SW 1271 (cell line): ENCODE results near the gene TJAP1.

ENCODE experiments used
- DNase-seq, 2 experiments: peaks; one replicate each; lab custom pipeline; 2025; lab: John Stamatoyannopoulos, UW

TJAP1 gene, protein sequence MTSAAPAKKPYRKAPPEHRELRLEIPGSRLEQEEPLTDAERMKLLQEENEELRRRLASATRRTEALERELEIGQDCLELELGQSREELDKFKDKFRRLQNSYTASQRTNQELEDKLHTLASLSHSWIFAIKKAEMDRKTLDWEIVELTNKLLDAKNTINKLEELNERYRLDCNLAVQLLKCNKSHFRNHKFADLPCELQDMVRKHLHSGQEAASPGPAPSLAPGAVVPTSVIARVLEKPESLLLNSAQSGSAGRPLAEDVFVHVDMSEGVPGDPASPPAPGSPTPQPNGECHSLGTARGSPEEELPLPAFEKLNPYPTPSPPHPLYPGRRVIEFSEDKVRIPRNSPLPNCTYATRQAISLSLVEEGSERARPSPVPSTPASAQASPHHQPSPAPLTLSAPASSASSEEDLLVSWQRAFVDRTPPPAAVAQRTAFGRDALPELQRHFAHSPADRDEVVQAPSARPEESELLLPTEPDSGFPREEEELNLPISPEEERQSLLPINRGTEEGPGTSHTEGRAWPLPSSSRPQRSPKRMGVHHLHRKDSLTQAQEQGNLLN

DNA sequence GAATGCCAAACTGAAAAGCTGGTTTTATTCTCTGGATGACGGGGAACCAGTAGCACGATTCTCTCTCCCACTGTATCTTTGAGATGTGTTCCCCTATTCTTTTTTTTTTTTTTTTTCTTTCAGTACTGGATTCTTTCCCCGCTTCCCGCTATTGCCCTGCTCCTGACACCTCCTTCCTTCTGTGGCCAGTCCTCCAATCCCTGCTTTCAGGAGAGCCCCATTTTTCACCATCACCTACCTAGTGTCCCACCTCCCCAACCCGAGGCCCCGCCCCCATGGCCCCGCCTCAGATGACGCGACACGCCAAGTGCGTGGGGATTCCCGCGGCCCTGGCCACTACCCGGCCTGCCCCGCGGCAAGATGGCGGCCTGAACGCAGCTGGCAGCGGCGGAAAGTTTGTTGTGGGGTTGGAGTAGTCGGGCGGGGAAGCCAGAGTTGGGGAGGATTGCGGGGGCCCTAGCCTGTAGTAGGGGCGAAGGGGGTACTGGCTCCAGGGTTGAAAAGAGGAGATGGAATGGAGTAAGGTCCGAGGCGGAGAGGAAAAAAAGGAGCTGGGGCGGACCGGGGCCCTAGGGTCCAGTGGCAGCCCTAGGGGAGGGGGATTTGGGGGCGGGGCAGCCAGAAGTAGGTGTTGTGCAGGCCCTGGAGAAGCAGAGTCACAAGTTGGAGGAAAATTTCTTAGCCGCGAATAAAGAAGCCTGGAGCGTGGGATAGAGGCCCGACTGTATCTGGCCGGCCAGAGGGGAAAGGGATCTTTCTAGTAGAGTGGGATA, at the start of gene TJAP1:
Gene TJAP1, plus strand, starts transcription at position 336 of the 773 bp plus-strand sequence. CDS start 21,432 bp downstream, outside the sequence.
- peak; percentile 59 to 82 for DNase-seq

DNA sequence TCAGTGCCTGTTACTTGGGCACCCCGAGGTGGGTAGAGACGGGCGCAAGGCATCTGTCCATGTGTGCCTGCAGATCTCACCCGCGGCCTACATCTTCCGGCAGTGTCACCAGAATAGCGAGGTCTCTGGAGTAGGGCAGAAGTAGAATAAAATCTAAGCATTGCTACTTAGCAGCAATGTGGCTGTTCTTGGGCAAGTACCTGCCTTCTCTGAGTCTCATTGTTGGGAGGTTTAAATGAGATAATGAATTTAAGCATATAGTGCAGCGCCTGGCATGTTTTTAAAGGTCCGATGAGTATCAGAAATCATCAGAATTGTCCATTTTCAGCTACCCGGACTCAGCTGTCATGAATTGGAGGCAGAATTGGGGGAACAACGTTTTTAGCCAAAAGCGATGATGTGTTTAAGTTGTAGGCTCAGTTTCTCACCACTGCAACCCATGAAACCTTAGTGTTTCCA, 49.2 kb upstream of the TJAP1 start:
- no peak for DNase-seq

DNA sequence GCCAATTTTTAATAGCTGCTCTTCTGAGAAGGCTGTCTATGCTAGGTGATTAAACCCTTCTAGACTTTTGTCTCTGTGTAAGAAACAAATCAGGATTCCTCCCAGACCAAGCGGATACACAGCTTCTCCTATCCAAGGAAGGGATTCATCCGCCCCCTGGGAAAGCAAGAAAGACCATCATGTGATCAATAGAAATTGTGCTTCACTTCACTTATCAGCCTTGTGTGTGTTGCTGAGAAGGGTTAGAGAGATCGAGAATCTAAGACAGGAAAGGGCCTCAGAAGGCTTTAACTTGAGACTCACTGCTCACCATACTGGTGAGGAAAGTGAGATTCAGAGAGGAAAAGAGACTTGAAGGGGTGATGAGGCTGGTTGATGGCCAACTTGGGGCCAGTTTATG, 48.5 kb upstream of the TJAP1 start:
- no peak for DNase-seq

DNA sequence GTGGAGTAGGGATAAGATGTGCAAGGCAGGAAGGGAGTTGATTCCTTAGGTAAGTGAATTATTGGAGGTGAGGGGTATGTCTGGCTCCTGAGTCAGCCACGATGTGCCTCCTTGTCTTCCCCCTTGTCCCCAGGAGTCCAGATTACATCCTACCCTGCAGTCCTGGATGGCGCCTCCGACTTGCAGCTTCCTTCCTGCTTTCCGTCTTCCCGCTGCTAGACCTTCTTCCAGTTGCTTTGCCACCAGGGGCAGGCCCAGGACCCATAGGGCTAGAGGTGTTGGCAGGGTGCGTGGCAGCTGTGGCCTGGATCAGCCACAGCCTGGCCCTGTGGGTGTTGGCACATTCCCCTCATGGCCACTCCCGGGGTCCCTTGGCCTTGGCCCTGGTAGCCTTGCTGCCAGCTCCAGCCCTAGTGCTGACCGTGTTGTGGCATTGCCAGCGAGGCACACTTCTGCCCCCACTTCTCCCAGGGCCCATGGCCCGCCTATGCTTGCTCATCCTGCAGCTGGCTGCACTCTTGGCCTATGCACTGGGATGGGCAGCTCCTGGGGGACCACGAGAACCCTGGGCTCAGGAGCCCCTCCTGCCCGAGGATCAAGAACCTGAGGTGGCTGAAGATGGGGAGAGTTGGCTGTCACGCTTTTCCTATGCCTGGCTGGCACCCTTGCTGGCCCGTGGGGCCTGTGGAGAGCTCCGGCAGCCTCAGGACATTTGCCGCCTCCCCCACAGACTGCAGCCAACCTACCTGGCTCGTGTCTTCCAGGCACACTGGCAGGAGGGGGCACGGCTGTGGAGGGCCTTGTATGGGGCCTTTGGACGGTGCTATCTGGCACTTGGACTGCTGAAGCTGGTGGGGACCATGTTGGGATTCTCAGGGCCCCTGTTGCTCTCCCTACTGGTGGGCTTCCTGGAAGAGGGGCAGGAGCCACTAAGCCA, 45.1 kb upstream of the TJAP1 start:
- DNase-seq, result no peak

DNA sequence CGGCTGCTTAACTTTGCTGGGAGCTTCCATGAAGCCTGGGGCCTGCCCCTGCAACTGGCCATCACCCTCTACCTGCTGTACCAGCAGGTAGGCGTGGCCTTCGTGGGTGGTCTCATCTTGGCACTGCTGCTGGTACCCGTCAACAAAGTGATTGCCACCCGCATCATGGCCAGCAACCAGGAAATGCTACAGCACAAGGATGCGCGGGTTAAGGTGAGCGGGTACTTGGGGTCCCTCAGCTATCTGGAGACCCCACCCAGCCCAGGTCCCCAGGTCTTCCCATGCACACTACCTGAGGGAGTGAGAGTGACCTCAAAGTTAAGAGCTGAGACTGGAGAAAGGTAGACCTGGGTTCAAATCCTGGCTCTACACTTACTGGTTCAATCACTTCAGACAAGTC, 44.2 kb upstream of the TJAP1 start:
- DNase-seq, result no peak

DNA sequence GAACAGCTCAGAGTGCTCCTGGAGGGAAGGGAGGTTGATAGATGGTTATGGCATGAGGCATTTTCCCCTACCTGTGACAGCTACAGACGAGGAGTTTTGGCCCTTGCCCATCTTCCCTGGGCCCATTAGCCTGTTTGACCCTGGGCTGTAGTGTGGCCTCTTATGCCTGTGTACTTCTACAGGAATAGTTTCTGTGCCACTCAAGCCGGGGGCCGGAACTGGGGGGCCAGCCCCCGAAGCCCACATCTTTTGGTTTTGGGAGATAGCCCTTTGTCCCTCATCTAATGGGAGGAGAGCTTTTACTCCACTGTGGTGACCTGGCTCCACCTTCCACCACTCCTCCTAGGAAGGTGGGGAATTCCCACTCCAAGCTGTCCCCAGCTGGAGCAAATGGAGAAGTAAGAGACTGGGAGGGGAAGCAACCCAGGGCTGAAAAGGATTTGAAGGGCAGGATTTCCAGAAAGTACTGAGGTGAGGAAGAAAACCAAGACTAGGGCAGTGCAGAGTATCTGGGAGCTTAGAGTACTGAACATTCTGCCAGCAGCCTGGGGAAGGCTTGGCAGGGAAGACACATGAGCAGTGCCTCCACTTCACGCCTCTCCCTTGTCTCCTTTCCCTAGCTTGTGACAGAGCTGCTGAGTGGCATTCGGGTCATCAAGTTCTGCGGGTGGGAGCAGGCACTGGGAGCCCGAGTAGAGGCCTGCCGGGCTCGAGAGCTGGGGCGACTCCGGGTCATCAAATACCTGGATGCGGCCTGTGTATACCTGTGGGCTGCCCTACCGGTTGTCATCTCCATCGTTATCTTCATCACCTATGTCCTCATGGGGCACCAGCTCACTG, 43.1 kb upstream of the TJAP1 start:
- DNase-seq, result no peak

DNA sequence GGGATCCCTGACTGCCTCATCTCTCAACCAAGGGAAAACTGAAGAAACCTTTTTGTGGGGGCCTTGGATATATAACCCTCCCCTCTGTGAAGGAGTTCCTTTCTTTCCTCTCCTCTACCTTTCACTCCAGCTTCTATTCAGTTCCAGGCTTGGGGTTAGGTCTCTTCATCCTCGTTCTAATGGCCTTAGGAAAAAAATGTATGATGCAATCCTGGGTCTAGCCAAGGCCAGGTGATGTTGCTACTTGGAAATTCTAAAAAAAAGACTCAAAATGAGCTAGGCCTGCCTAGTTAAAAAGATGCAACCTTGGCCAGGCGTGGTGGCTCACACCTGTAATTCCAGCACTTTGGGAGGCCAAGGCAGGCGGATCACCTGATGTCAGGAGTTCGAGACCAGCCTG, 42.4 kb upstream of the TJAP1 start:
- DNase-seq, result no peak

DNA sequence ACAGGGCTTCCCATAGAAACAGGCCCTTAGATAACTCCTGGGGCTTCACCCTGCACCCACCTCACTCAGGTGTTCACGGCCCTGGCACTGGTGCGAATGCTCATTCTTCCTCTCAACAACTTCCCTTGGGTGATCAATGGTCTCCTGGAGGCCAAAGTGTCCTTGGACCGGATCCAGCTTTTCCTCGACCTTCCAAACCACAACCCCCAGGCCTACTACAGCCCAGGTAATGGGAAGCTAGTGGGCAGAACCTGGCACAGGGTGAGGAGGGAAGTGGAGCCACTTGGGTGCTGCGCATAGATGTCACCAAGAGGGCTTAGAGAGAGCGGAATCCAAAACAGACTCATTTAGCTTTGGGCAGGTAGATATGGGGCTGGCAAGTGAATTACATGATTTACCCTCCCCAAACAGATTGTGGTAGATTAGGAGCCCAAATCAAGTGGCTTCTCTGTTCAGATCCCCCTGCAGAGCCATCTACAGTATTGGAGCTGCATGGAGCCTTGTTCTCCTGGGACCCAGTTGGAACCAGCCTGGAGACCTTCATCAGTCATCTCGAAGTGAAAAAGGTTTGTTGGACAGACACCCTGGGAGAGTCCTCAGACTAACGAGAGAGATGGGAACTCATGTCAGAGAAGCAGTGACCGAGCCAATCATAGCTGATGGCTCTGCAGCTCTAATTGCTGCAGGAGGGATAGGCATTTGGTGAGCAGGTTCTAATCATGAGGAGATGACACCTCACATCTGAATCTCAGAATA, 41.5 kb upstream of the TJAP1 start:
- DNase-seq, result no peak

DNA sequence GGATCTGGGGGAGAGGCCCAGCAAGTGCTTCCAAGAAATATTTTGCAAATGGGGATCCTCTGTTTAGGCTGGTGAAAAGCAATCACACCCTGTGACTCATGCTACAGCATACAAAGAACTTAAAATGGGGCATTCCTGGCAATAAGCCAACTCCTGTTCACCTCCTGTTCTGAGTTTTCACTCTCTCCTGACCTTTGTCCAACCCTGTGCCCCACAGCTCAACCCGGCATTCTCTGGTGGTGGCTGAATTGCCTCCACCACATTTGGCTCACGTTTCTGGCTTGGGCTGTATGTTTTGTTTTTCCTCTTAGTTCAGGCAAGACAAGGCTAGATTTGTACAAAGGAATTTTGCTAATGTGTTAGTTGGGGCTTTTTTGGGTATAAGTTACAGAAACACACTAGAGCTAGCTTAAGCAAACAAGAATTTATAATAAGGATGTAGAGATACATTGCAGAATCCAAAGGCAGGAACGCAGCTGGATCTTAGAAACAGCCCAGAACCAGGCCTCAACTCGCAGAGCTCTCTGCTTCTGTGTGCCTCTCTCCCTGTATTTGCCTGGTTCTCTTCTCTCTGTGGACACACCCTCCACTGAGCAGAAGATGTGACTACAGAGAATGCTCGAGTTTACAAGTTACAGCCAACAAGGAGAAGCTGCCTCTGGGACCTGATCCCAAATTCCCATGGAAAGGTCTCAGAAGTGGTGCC, 40.6 kb upstream of the TJAP1 start:
- peak in 1 of 2 experiments; percentile 8 for DNase-seq

DNA sequence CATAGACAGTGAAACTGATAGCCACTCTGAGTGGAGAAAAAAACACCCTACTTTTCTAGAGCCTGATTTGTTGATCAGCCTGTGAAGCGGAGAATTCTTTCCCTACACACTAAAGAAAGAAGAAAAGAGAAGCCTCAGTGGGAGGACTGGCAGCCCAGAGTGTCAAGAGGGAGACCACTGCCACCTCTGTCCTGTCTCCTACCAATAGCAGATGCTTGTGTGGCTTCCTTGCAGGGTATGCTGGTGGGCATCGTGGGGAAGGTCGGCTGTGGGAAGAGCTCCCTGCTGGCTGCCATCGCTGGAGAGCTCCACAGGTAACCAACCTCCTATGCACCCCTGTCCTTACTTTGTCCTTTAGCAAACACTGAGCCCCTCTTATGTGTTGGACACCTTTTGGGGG, 39.7 kb upstream of the TJAP1 start:
- DNase-seq, result no peak

DNA sequence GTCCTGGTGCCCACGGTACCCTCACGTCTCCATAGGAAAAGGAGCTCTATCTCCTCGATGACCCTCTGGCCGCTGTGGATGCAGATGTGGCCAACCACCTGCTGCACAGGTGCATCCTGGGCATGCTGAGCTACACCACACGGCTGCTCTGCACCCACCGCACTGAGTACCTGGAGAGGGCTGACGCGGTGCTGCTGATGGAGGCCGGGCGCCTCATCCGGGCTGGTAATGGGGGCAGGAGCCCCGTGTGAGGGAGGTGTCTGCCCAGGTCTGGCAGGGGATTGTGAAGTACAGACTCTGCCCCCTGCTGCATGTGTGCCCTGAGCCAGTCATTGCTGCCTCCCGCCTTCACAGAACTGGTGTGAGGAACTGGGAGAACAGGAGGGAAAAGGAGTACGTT, 34.4 kb upstream of the TJAP1 start:
- DNase-seq, result no peak

DNA sequence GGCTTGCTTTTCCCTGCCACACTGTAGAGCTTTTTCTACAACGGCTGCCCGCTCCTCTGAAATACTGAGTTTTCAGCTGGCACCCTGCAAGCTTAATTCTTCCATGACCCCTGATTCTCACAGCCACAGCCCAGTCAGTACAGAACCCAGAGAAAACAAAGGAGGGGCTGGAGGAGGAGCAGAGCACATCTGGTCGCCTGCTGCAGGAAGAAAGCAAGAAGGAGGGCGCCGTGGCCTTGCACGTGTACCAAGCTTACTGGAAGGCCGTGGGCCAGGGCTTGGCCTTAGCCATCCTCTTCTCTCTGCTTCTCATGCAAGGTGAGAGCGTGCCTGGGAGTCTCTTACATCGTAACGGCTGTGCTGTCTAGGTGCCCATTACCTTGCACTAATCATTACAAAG, 33.3 kb upstream of the TJAP1 start:
- no peak for DNase-seq

DNA sequence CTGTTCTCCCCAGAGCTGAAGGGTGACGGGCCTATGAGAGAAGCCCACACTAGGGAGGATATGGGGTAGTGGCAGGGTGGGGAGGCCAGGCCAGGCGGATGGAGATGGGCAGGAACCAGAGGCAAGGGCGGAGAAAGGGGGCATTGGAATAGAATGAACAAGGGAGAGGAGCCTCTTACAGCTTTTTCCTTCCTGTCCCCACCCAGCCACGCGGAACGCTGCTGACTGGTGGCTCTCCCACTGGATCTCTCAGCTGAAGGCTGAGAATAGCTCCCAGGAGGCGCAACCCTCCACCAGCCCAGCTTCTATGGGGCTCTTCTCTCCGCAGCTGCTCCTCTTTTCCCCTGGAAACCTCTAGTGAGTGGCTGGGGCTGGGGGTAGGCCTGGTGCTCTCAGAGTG, 32.8 kb upstream of the TJAP1 start:
- DNase-seq, result no peak

DNA sequence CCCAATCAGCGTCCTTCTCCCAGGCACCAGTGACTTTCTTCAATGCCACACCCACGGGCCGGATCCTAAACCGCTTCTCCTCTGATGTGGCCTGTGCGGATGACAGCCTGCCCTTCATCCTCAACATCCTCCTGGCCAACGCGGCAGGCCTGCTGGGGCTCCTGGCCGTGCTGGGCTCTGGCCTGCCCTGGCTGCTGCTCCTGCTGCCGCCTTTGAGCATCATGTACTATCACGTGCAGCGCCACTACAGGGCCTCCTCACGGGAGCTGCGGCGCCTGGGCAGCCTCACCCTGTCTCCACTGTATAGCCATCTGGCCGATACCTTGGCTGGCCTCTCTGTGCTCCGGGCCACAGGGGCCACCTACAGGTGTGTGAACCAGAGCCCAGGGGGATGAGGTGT, 31.8 kb upstream of the TJAP1 start:
- DNase-seq, result no peak

DNA sequence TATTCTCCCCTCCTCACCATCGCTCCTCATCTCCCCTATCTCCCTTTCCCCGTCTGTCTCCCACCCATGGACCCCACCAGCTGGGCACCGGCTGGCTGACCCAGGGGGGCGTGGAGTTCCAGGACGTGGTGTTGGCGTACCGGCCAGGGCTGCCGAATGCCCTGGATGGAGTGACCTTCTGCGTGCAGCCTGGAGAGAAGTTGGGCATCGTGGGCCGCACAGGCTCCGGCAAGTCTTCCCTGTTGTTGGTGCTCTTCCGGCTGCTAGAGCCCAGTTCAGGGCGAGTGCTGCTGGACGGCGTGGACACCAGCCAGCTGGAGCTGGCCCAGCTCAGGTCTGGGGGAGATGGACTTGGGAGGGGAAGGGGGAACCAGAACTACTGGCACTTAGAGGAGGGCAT, 29.8 kb upstream of the TJAP1 start:
- no peak for DNase-seq

DNA sequence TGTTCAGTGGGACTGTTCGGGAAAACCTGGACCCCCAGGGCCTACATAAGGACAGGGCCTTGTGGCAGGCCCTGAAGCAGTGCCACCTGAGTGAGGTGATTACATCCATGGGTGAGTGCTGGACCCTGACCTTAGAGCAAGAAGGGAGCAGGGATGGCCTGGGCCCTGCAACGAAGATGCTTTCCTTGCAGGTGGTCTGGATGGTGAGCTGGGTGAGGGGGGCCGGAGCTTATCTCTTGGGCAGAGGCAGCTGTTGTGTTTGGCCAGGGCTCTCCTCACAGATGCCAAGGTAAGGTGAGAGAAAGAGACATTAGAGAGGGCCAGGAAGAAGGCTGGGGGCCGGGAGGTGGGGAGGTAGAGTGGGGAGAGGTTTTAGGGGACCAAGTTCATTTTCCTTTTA, 28.5 kb upstream of the TJAP1 start:
- DNase-seq, result no peak

DNA sequence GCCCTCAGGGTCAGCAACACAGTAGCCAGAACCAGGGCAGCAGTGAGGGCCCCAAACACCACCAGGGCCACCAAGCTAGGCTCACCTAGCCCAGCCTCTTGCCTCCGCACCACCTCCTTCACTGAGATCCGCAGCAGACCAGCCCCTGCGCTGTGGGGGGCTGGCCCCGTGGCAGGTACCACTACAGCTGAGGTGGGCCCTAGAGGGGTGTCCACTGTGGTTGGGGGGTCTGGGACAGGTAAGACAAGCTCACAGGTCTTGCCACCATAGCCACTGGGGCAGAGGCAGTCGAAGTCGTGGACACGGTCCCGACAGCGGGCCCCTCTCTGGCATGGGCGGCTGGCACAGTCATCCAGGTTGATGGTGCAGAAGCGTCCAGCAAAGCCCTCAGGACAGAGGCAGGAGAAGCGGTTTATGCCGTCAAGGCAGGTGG, 26.7 kb upstream of the TJAP1 start:
- no peak for DNase-seq

DNA sequence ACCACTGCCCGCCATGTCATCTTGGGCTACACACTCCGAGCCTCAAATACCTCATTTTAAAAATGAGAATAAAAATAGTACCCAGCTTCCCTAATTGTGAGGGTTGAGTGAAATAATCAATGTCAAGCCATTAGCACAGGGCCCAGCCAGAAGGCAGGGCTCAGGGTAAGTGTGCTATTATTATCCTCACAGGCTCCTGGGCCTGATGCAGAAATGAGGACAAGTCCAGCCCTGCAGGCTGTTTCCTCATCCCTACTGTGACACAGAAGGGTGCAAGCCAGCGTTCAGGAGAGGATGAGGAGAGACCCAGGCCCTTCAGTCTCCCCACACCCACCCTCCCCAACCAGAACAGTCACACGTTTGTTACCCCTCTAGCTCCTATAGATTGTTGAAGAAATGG, 26.0 kb upstream of the TJAP1 start:
- no peak for DNase-seq

DNA sequence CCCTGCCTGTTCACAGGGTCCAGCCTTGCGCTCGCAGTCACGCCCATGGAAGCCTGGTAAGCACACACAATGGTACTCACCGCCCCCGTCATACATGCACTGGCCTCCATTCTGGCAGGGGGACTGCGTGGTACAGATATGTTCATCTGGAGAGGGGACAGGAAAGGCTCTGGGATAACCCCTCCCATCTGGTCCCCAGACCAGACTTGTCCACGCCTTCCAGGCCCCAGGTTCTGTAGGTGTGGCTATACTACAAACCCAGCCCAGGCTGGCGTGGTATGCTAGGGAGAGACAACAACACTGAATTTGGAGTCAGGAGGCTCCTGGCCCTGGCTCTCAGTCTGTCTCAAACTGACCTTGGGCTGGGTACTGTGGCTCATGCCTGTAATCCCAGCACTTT, 25.4 kb upstream of the TJAP1 start:
- no peak for DNase-seq

DNA sequence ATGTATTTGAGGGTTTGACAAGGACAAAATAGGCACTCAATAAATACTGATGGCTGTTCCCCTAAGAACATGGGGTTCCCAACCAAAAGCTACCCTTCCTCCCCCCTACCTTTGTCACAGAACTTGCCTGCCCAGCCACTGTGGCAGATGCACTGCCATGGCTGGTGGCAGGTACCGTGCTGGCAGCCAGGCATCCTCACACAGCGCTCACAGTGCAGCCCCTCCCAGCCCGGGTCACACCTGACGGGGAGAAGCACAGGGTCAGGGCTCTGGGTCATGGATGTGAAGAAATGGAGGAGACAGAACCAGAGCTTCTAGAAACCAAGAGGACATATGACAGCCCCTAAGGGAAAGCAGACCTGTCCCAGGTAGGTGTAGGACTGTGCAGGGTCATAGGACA, 24.5 kb upstream of the TJAP1 start:
- DNase-seq, result no peak
